HG03139 (cell line): Measurements from ENCODE around the gene COL4A5.

Experiments used
- ATAC-seq: cut with Tn5 transposase; IDR thresholded peaks from one replicate; pipeline ENCODE4 v1.9.1; 2021; ENCODE audit not compliant: unreplicated experiment

Gene COL4A5

DNA sequence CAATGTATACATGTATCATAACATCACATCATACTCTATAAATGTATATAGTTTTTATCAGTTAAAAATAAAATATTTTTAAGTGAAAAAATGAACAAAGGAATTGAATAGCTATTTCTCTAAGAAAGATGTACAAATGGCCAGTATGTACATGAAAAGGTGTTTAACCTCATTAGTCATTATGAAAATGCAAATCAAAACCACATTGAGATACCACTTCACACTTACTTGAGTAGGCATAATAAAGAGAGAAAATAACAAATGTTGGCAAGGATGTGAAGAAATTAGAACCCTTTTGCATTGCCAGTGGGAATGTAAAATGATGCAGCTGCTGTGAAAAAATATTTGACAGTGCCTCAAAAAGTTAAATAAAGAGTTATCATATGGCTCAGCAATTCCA lies 201.2 kb downstream of the COL4A5 start:
- no peak for ATAC-seq

DNA sequence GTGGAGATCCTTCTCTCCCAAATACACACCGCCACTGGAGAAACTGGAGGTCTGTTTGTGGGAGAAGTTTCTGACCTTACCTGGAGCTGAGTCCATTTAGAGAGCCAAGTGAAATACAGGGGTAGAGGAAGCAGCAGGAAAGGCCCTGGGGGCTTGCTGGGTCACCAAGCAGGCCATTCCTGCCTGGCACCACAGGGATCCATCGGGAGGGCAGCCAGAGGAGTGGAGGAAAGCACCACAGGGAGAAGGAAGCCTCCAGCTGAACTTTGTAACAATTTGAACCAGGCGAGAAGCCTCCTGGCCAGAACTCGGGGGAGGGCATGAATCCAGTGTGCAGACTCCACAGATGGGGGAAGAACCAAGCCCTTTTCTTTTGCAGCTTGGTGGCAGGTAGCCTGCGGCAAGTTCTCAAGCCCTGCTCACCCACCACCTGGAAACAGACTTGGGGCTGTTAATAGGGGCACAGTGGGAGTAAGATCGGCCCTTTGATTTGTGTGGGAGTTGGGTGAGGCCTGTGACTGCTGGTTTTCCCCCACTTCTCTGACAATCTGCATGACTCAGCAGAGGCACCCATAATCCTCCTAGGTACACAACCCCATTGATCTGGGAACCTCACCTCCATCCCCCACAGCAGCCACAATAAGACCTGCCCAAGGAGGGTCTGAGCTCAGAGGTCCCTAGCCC lies 202.1 kb downstream of the COL4A5 start:
- ATAC-seq: no peak

DNA sequence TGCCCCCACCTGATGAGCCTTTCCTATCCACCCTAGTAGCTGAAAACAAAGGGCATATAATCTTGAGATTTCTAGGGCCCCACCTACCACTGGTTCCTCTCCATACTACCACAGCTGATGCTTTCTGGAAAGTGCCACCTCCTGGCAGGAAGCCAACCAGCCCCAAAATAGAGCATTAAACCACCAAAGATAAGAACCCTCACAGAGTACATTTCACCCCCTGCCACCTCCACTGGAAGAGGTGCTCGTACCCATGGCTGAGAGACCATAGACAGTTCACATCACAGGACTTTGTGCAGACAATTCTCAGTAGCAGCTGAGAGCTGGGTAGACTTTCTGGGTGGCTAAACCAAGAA lies 202.6 kb downstream of the COL4A5 start:
- ATAC-seq: no peak

DNA sequence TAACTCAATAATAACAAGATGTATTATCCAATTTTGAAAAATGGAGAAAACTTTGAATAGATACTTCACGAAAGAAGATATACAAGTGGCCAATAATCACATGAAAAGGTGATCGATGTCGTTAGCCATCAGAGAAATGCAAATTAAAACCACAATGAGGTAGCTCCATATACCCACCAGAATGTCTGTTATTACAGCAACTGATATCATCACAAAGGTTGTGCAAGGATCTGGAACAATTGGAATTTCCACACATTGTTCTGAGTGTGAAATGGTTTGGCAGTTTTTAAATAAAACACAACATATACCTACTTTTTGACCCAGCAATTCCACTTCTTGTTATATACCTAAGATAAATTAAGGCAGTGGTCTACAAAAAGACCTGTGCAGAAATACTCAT lies 225.1 kb downstream of the COL4A5 start:
- ATAC-seq: no peak

DNA sequence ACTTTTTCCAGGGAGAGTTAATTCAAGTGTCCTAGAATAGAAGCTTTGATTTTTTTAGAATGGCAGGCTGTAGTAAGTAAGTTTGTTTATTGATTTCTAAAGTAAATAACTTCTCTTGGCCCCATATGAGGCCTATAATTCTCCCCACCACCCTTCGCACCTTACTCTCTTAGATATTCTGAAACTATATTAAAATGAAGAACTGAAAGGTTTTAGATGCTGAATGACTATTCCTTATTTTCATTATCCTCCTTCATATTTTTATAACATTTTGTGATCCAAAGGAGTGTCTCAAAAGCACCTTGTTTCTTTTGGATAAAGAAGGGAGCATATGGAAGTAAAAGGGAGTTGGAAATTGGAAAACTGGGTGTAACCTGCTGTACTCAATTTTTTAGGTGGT lies 226.5 kb downstream of the COL4A5 start:
- no peak for ATAC-seq

DNA sequence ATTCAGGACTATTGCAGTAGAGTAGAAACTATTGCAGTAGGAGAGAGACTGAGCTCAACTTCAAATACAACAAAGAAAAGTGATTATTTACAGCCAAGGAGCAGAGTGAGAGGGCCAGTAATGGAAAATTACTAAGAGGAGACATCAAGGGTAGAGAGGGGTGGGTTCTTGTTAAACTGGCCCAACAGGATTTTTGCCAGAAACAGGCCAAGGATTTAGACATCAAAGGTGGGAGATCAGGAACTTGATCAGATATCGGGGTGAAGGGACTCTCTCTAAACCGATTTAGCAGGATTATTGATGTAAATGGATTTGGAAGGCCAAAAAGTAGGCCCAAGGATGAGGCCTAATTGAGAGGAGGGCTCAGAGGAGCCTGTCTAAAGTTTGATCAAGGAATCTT lies 231.9 kb downstream of the COL4A5 start:
- no peak for ATAC-seq

DNA sequence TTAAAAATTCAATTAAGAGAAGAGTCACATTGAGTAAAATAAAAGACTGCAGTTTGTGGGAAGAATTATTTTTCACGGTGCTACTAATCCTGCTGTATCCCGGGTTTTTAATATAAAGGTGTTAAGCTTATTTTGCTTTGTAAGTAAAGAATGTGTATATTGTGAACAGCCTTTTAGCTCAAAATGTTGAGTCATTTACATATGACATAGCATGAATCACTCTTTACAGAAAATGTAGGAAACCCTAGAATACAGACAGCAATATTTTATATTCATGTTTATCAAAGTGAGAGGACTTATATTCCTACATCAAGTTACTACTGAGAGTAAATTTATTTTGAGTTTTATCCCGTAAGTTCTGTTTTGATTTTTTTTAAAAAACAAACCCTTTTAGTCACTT lies 257.1 kb downstream of the COL4A5 start:
- no peak for ATAC-seq

DNA sequence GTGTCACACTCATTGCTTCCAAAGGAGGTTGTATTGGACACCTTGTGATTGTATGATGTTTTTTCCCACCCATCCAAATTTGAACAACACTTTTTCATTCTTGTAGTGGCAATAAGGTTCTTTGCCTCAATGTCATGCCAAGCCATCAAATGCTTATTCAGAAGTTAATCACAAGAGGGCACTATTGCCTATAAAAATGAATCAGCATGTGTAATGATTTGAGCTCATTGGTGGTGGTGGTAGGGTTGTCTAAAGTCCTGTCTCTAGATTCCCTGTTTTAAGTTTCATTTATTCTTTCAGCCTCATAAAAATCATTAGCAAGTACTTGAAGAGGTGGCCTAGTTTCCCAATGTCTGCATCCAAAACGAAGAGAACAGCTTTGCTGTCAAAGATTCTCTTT lies 259.7 kb downstream of the COL4A5 start:
- ATAC-seq: no peak

DNA sequence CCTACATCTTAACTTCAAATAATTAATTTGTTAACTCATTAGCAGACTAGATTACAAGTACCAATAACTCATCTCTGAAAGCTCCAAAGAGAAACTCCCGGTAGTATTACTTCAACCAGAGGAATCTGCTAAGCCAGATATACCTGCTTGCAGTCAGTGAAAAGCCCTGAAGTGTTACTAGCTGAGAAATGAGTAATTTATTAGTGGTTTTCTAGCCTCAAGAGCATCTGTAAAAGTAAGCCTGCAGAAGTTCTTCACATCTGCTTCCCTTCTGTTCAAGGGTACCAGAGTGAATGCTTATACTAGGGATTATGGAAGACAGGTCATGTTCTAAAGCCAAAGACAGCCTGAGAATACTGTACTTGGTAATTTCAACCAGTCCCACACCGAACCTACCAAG lies 262.0 kb downstream of the COL4A5 start:
- peak; percentile 60 for ATAC-seq

DNA sequence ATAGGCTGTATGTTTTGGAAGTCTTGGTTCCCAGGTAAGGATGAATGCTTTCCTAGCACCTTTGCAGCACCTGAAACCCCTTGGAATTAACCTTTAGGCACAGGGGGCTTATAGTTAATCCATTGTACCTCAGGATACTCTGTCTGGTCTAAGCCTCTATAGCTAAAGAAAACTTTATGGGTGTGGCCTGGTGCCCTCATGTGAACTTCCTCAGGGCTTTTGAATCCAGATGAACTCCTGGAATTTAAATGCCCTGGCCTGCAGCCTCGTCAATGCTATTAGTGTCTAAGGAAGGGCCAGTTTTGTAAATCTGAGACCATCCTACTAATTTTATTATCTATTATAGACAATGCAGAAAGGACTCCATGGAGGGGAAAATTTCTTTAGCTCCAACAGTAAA lies 262.9 kb downstream of the COL4A5 start:
- no peak for ATAC-seq

DNA sequence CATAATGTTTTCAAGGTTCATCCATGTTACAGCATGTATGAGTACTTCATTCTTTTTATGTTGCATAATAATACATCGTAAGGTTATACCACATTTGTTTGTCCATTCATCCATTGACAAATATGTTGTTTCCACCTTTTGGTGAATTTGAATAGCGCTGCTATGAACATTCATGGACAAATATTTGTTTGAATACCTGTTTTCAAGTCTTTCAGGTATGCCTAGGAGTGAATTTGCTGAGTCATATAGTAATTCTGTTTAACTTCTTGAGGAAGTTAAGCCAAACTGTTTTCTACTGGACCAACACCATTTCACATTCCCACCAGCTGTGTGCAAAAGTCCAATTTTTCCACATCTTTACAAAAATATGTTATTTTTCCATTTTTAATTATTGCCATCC lies 265.2 kb downstream of the COL4A5 start:
- ATAC-seq: no peak

DNA sequence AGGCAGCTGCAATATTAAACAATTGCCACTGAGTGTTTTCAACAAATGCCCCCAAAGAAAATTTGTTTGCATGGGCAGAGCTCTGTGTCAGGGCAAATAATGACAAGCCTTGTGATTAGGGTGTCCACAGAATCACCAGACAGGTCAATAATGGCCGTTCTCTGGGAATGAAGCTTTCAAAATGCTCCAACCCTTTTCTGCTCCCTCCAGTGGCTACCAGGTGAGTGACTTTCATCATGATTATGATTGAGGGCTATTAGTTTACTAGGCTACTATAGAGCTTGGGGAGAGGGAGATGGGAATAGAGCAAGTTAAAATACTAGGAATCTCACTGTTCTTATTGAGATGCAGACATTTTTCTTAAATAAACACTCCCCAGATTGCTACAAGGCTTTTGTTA lies 273.2 kb downstream of the COL4A5 start:
- no peak for ATAC-seq

DNA sequence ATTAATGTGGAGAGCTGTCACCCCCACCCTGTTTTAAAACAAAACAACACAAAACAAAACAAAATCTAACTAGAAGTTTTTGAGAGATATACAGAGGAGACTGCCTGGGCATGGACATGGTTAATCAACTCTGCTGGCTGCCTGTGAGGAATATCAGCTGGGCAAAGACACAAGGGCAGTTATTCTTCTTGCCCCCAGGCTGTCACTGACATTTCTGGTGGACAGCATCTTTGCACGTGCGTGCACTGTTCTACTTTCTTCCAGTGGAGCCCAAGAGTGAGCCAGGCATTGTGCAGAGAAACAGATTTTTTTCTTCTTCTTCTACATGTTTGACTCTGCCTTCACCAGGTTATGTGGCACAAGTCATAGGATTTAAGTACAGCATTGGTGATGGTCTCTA lies 282.9 kb downstream of the COL4A5 start:
- no peak for ATAC-seq

DNA sequence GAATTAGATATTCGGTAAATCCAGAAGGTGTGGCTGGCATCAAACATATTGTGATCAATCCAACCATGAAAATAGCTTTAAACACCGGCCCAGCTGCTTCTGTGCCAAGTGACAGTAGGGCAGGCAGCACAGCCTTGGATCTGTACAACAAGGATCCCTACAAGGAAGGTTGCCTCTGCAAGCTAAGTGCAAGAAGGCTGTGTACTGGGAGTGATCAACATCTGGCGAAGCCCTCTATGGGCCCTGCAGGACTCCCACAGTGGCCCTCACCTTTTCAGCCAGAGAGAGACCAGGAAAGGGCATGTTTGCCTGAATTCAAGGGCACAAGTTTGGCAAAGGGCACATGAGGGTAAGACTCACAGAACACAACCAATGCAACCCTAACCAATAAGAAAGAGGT lies 287.1 kb downstream of the COL4A5 start:
- no peak for ATAC-seq

DNA sequence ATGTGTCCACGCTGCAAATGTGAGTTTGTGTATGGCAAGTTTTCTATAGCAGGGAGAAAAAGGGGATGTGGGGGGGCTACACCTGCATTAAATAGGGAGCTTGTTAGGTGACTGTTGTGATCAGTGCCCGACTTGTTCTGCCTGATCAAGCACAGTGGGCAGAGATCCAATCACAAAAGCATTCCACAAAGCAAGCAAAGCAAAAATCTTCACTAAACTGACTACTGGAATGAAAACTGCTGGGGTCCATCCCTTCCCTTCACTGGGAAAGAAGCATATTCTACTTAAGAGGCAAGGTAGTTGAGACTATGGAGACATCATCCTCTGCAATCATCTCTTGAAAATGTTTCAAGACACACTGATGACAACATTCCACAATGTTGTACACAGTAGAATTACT lies 291.5 kb downstream of the COL4A5 start:
- ATAC-seq: no peak

DNA sequence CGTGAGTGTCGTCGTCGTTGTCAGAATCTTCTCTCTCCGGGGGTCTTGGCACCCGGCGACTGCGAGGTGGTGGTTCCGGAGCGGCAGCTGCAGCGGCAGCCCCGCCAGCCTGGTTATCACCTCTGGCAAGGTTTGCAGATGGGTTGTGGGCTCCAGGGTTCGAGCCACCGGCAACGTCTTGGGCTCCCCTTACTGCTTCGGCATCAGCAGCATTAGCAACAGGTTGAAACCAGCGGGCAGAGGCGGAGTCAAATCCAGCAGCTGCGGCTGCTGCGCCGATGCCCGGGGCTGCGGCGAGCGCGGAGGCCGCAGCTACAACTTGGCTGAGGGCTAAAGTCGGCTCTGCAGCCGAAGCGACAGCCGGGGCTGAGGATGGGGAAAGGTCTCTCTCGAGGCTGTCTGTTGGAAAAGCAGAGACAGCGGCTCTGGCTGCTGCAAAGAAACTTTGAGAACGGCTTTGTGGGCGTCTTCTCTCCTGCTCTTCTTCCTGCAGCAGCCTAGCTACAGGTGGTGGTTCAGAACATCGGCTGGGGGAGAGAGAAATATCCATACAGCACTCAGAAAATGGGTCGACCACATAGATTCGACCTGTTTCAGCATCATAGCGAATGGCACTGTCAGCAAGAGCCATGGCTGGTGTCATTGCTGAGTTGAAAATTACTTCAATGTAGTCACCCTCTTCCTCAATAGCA lies 293.1 kb downstream of the COL4A5 start:
- no peak for ATAC-seq

DNA sequence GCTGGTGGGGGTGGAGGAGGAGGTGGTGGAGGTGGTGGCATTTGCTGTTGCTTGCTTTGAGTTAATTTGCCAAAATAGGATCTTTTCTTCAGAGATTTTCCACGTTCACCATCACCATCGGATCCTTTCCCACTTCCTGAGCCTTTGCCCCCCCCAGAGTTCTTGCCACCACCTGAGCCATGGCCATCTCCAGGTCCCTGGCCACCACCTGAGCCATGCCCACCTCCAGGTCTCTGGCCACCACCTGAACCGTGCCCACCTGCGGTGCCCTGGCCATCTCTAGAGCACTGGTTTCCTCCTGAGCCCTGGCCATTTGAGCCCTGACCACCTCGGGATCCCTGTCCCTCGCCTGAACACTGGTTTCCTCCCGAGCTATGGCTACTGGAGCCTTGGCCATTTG lies 294.8 kb downstream of the COL4A5 start:
- ATAC-seq: no peak

DNA sequence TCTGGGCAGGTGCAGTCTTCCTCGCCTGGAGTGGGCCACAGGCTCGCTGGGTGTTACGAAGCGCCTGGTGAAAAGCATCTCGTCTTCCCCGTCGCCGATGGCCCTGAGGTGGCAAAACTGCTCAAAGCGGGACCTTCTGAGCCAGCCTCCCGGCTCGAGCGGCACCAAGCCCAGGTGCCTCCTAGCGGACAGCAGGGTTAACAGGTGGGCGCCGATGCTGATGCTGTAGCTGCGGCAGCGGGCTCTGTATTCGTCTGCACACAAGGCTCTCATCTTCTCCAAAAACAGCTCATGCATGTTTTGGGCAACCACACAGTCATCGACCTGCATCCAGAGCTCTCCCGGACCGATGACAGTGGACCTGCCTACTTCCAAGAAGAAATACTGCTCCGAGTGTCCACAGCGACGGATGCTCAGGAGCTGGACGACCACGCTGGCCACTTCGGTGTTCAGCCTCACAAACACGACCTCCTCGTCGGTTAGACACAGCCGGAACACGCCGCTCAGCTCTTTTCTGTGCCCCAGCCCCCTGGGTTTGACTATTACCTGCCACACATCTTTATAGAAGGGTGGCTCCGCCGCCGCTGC lies 295.5 kb downstream of the COL4A5 start:
- no peak for ATAC-seq

DNA sequence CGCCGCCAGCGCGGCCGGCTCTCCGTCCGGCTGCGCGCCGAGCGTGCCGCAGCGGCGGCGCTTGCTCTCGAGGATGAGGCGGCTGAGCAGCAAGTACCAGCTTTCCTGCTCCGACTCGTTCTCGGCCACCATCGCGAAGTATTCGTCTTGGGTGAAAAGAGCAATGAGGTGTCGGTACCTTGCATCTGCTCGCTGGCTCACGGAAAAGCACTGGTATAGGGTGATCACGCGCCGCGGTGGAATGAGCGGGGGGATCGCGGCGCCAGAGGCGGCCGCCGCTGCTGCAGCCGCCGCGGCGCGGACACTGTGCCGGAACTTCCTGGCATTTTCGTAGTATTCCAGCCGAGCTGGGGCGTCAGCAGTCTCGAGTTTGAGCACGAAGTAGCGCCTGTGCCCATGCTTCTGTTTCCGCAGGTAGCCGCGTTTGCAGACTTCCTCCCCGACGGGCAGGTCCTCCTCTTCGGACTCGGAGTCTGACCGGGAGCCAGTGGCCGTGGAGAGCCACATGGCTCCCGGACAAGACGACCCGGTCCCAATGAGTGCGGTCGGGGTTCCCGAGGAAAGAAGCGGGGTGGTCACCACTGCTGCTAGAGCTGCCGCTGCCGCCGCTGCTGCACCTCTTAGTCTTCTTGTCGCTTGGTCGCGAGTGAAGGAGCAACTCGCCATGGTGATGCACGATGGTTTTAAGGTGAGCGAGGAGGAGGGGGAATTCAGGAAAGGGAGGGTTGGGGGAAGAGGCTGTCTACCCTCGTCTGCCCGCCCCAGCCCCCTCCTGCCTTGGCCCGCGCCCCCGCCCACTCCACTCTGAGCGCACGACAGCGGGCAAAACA lies 296.3 kb downstream of the COL4A5 start:
- no peak for ATAC-seq

DNA sequence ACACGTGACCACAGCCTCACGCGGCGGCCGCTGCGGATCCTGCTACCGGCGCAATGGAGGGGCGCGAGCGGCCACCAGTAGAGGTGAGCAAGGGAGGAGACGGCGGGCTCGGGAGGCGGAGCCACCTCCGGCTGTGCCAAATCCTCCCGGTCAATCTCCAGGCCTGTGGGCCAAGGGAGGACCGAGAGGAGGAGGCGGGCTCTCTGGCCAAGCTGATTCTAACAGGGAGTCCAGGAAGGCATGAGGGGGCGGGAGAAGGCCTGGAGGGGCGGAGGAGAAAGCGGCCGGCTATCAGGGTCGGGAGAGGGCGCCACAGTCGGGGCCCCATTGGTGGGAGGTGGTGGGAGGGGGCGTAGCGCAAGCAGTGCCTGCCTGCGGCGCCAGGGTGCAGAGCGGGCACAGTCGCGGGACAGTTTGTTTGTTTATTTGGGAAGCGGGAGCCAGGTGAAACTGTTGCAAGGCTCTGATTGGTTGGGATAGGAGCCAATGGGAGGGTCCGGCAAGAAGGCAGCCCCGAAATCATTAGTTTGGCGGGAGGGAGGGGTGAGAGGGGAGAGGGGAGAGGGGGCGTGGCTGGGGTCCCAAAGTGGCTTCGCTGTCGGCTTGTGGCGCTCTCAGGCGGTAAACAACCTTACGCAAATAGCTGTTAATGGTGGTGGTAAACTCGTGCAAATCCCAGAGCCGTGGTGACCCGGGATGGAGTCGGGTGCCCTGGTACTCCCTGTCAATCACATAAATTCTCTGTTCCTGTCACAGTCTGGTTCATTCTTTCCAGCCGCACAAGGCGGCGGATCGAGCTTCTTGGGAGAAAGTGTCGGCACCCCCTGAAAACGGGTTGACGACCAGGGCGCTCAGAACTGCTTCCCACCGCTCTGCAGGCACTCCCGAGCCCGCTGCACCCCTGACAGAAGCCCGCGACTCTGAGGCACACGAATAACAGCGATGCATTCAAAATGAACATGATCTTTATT lies 297.2 kb downstream of the COL4A5 start, which contains the start of gene IRS4:
IRS4 (minus strand) TSS at position 55 of the 971 bp plus-strand sequence.
- no peak for ATAC-seq

DNA sequence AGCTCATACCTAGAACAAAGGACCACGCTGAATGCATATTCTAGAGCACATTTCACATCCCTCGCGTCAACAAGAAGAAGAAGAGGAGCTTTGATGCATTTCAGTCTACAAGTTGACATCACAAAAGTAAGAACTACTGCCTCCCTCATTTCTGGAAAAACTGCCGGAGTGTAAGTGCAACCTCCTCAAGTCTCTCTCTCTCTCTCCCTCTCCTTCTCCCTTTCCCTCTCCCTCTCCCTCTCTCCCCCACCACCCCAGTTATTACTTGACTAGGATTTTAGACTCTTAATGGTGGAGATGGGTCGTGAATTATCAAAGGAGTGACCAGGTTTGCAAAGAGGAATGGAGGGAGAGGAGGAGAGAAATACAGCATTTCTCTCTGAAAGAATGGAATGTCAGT lies 298.1 kb downstream of the COL4A5 start:
- ATAC-seq: no peak
